H1 (cell line): ENCODE data around the gene BRAT1. TPM values are rescaled to one million over a fixed set of nuclear protein-coding genes. Genes with fewer than 3 reads are reported as not detected.

Source experiments
- CTCF ChIA-PET: fragments of 300-600 bp; sonication (Branson Sonifier 250); formaldehyde crosslinking; loops from one replicate; lab custom pipeline; 2021; ENCODE audit not compliant: partially characterized antibody; lab: Charles Lee
- POLR2A ChIA-PET: fragments of 300-600 bp; sonication (Branson Sonifier 250); formaldehyde crosslinking; loops from one replicate; lab custom pipeline; 2021; ENCODE audit warnings: inconsistent platforms; ENCODE audit not compliant: partially characterized antibody; lab: Charles Lee
- DNase-seq, 2 experiments: peaks; one replicate each; pipeline versions ENCODE4 v3.0.0 to v3.0.0-alpha.2; 2010 to 2022; ENCODE audit warnings: low spot score in 2 of 2, low read depth in 1 of 2, mixed read lengths in 1 of 2
- FAIRE-seq: peaks from 2 replicates; lab custom pipeline; 2011; peaks lifted over from hg19 to GRCh38; lab: Jason Lieb, UNC
- H2AFZ ChIP-seq: 2 replicates; pipeline ENCODE4 v1.8.1; 2012; ENCODE audit warnings: low read length, inconsistent platforms
- H2AK5ac ChIP-seq: 2 replicates; pipeline ENCODE4 v1.6.1; 2013; ENCODE audit warnings: low read depth, low read length
- H2BK120ac ChIP-seq: replicated peaks from 2 replicates; pipeline ENCODE3; 2013; ENCODE audit warnings: low read depth, low read length, inconsistent platforms
- H2BK12ac ChIP-seq: 2 replicates; pipeline ENCODE4 v1.6.1; 2013; ENCODE audit warnings: low read depth, low read length
- H2BK15ac ChIP-seq: 2 replicates; pipeline ENCODE4 v1.6.1; 2013; ENCODE audit warnings: low read length
- H2BK20ac ChIP-seq: 2 replicates; pipeline ENCODE4 v1.6.1; 2013; ENCODE audit warnings: low read length
- H2BK5ac ChIP-seq: 2 replicates; pipeline ENCODE4 v1.6.1; 2013; ENCODE audit warnings: low read depth, low read length
- H3K14ac ChIP-seq: 2 replicates; pipeline ENCODE4 v1.6.1; 2013; ENCODE audit warnings: inconsistent platforms; ENCODE audit not compliant: insufficient read length
- H3K18ac ChIP-seq: 2 replicates; pipeline ENCODE4 v1.6.1; 2013; ENCODE audit warnings: low read length; ENCODE audit errors: extremely low read depth
- H3K23ac ChIP-seq: 2 replicates; pipeline ENCODE4 v1.6.1; 2013; ENCODE audit warnings: inconsistent platforms; ENCODE audit not compliant: insufficient read length
- H3K23me2 ChIP-seq: 2 replicates; pipeline ENCODE4 v1.6.1; 2013; ENCODE audit warnings: low read depth, low read length
- H3K27ac ChIP-seq: 2 replicates; pipeline ENCODE4 v1.6.1; 2011; ENCODE audit warnings: low read depth, low read length, inconsistent platforms
- H3K27me3 ChIP-seq, 4 experiments: replicated peaks in 1 of 4; 1 replicate in 1 of 4; 2 replicates in 3 of 4; pipeline versions ENCODE4 v1.6.1 to v1.8.1; 2011 to 2013; ENCODE audit warnings: low read length in 3 of 4, mild to moderate bottlenecking in 3 of 4, inconsistent platforms in 2 of 4, mixed read lengths in 2 of 4, moderate library complexity in 1 of 4; ENCODE audit not compliant: control insufficient read depth in 3 of 4, insufficient read depth in 3 of 4; ENCODE audit errors: extremely low read depth in 1 of 4
- H3K36me3 ChIP-seq, 4 experiments: 2 replicates each; pipeline versions ENCODE4 v1.6.1 to v1.8.1; 2011 to 2013; ENCODE audit warnings: mild to moderate bottlenecking in 4 of 4, low read length in 3 of 4, moderate library complexity in 2 of 4, control low read depth in 1 of 4, inconsistent platforms in 1 of 4; ENCODE audit not compliant: insufficient read depth in 4 of 4, control insufficient read depth in 2 of 4
- H3K4ac ChIP-seq: replicated peaks from 2 replicates; pipeline ENCODE3; 2013; ENCODE audit warnings: low read length, low read depth, mixed read lengths, inconsistent platforms; ENCODE audit not compliant: insufficient read length
- H3K4me1 ChIP-seq, 4 experiments: replicated peaks in 1 of 4; 1 replicate in 1 of 4; 2 replicates in 3 of 4; pipeline versions ENCODE4 v1.6.1 to v1.8.1; 2011 to 2013; ENCODE audit warnings: low read length in 3 of 4, inconsistent platforms in 2 of 4, mixed read lengths in 1 of 4; ENCODE audit not compliant: insufficient read depth in 4 of 4, control insufficient read depth in 3 of 4
- H3K4me2 ChIP-seq, 2 experiments: 2 replicates each; pipeline versions ENCODE4 v1.6.1 to v1.8.1; 2011 to 2013; ENCODE audit warnings: low read depth in 2 of 2, low read length in 2 of 2, control low read depth in 1 of 2, inconsistent platforms in 1 of 2, mild to moderate bottlenecking in 1 of 2; ENCODE audit not compliant: insufficient read depth in 1 of 2
- H3K4me3 ChIP-seq, 4 experiments: fragments of 200-600, 300-600 bp in 1 of 4; sonication (generic), shearing (Covaris generic), sonication (Bioruptor Twin) in 1 of 4; 2 replicates each; pipeline versions ENCODE4 v1.5.1 to v1.8.1; 2011 to 2016; ENCODE audit warnings: low read length in 4 of 4, low read depth in 3 of 4, control low read depth in 2 of 4, inconsistent platforms in 2 of 4, mild to moderate bottlenecking in 2 of 4, mixed read lengths in 1 of 4, moderate library complexity in 1 of 4; ENCODE audit not compliant: insufficient read depth in 2 of 4; ENCODE audit errors: extremely low read depth in 1 of 4
- H3K56ac ChIP-seq: replicated peaks from 2 replicates; pipeline ENCODE3; 2013; ENCODE audit warnings: low read depth, mild to moderate bottlenecking, mixed read lengths, low read length, inconsistent platforms; ENCODE audit not compliant: insufficient read length
- H3K79me1 ChIP-seq: 2 replicates; pipeline ENCODE4 v1.6.1; 2013; ENCODE audit warnings: low read depth, low read length, control low read depth
- H3K79me2 ChIP-seq, 2 experiments: 2 replicates each; pipeline versions ENCODE4 v1.6.1 to v1.8.1; 2012 to 2013; ENCODE audit warnings: low read length in 2 of 2, mild to moderate bottlenecking in 2 of 2, inconsistent platforms in 1 of 2; ENCODE audit not compliant: insufficient read depth in 2 of 2, control insufficient read depth in 1 of 2
- H3K9ac ChIP-seq, 4 experiments: replicated peaks in 1 of 4; 1 replicate in 1 of 4; 2 replicates in 3 of 4; pipeline versions ENCODE4 v1.6.1 to v1.8.1; 2011 to 2013; ENCODE audit warnings: low read depth in 3 of 4, low read length in 3 of 4, control low read depth in 2 of 4, mild to moderate bottlenecking in 2 of 4, moderate library complexity in 2 of 4, inconsistent platforms in 1 of 4; ENCODE audit errors: extremely low read depth in 1 of 4
- H3K9me3 ChIP-seq, 2 experiments: 2 replicates each; pipeline versions ENCODE4 v1.6.1 to v1.8.1; 2012 to 2013; ENCODE audit warnings: mild to moderate bottlenecking in 2 of 2, moderate library complexity in 2 of 2, control low read depth in 1 of 2, inconsistent platforms in 1 of 2, low read depth in 1 of 2, low read length in 1 of 2, mixed read lengths in 1 of 2; ENCODE audit not compliant: insufficient read depth in 2 of 2
- H4K20me1 ChIP-seq, 2 experiments: replicated peaks in 1 of 2; 2 replicates each; pipeline versions ENCODE3 to v1.8.1; 2011 to 2013; ENCODE audit warnings: inconsistent platforms in 2 of 2, low read length in 2 of 2, mild to moderate bottlenecking in 1 of 2; ENCODE audit not compliant: insufficient read depth in 2 of 2, control insufficient read depth in 1 of 2
- H4K5ac ChIP-seq: 2 replicates; pipeline ENCODE4 v1.6.1; 2013; ENCODE audit warnings: low read length, low read depth, mixed read lengths, inconsistent platforms; ENCODE audit not compliant: insufficient read length
- H4K8ac ChIP-seq: 2 replicates; pipeline ENCODE4 v1.8.0; 2013; ENCODE audit warnings: mild to moderate bottlenecking, moderate library complexity, low read length, inconsistent platforms; ENCODE audit not compliant: insufficient read depth; ENCODE audit errors: extremely low read depth
- H4K91ac ChIP-seq: replicated peaks from 2 replicates; pipeline ENCODE3; 2013; ENCODE audit warnings: low read length, mixed read lengths, inconsistent platforms; ENCODE audit not compliant: insufficient read length
- CEBPB ChIP-seq: IDR thresholded peaks from 2 replicates; pipeline ENCODE4 v1.6.1; 2012; ENCODE audit warnings: low read depth, low read length
- WGBS, 2 experiments: shearing (Covaris generic) in 1 of 2; methylation state at CpG; one replicate each; pipeline versions ENCODE4 v1.1.6 to v1.1.7; 2013 to 2015; ENCODE audit warnings: low lambda C conversion rate in 2 of 2, mixed read lengths in 2 of 2, inconsistent platforms in 1 of 2, low coverage in 1 of 2, missing lambda C conversion rate in 1 of 2; ENCODE audit not compliant: insufficient replicate concordance in 2 of 2, insufficient coverage in 1 of 2, insufficient read length in 1 of 2; ENCODE audit errors: extremely low coverage in 1 of 2, missing lambda C conversion rate in 1 of 2; 5-methylcytosine and 5-hydroxymethylcytosine counted together
- polyA plus RNA-seq, 7 experiments: library from polyadenylated mRNA; depleted of rRNA in 3 of 7; stranded (reverse) in 5 of 7; unstranded in 2 of 7; fragments of >200 nt in 5 of 7; fragments of 200-250 nt in 2 of 7; gene quantifications; 1 replicate in 5 of 7; 2 replicates in 1 of 7; 4 replicates in 1 of 7; pipeline versions ENCODE4 v1.2.1 to v1.2.3, GENCODE V29; 2011 to 2013; ENCODE audit warnings: missing spikeins in 2 of 7, mixed read lengths in 2 of 7
- total RNA-seq: library from RNA; stranded (reverse); fragmentation: NEBNext Ultra II Directional; extraction: Animal tissue kit (Norgen Biotek cat#: 25700); gene quantifications from 2 replicates; pipeline ENCODE4 v1.2.1, GENCODE V29; 2021

The BRAT1 gene
- total and polyA plus RNA-seq, 2 of the 8 experiments (the other 6 are each of a cell fraction or from before 2014, with no cell fraction given), result 36.8 to 42.3 TPM

GRCh38 chr7:2585446-2585845, 30.1 kb upstream of the BRAT1 start:
- no peak for TF ChIP-seq CEBPB
- no peak overlapping the region for H3K56ac ChIP-seq
- no peak overlapping the region for H3K23ac ChIP-seq
- H2AFZ ChIP-seq, result no peak overlapping the region
- H3K4me3 ChIP-seq, result no peak overlapping the region
- H4K20me1 ChIP-seq, result no peaks in the 10 kb centered on the region
- 92% methylated on average over 19 of the region's 19 CpGs; no CpG with 5 or more reads in 1 of the 2 experiments for WGBS, 2 experiments
- no peaks in the 10 kb centered on the region for H3K27me3 ChIP-seq
- peak overlapping the region; percentile 51 for H4K8ac ChIP-seq
- H3K4me1 ChIP-seq, result peaks cover 0 to 11% (median 3%) of the 10 kb centered on the region in 4 experiments; a peak in 3 of 7 replicates
- DNase-seq, result no peak
- H3K9me3 ChIP-seq, result no peaks in the 10 kb centered on the region
- no peak overlapping the region for H2BK120ac ChIP-seq
- no peak overlapping the region; the same call in 1 of the 2 replicates for H2AK5ac ChIP-seq
- H3K4me2 ChIP-seq, result no peak overlapping the region
- H3K36me3 ChIP-seq, result no peaks in the 10 kb centered on the region
- no peak overlapping the region for H4K5ac ChIP-seq
- CTCF ChIA-PET, result interaction anchor here (0.7 to 2.5 kb wide), 17 partner anchors 9 to 134 kb away, joined by 3 to 13 read pairs (median 5); no protein-coding TSS in a partner anchor
- H4K91ac ChIP-seq, result peak overlapping the region; percentile 74
- H3K14ac ChIP-seq, result no peak overlapping the region
- H3K23me2 ChIP-seq, result no peaks in the 10 kb centered on the region; the same call in 1 of the 2 replicates
- H3K18ac ChIP-seq, result no peak overlapping the region
- no peak overlapping the region for H3K4ac ChIP-seq
- no peak overlapping the region for H2BK20ac ChIP-seq
- H2BK5ac ChIP-seq, result no peak overlapping the region
- no peak overlapping the region for H3K27ac ChIP-seq
- POLR2A ChIA-PET, result interaction anchor here (0.7 to 1.5 kb wide), 4 partner anchors 9 to 65 kb away, joined by 3 to 4 read pairs (median 3); no protein-coding TSS in a partner anchor
- H3K79me1 ChIP-seq, result no peaks in the 10 kb centered on the region
- no peak overlapping the region for H2BK15ac ChIP-seq
- no peaks in the 10 kb centered on the region for H3K79me2 ChIP-seq
- no peak overlapping the region; the same call in 1 of the 2 replicates for H2BK12ac ChIP-seq
- H3K9ac ChIP-seq, result no peak overlapping the region
- FAIRE-seq, result no peak
